OCI-LY1 (cell line): Measurements from ENCODE around the gene FGGY.

Experiments
- H2AFZ ChIP-seq: fragments of 200-600 bp; sonication (generic), shearing (Covaris generic); 2 replicates; pipeline ENCODE4 v1.6.0; 2014; ENCODE audit warnings: antibody characterized with exemption, mild to moderate bottlenecking, low read length
- H3F3A ChIP-seq: fragments of 200-600 bp; sonication (generic), shearing (Covaris generic); 2 replicates; pipeline ENCODE4 v1.6.0; 2014; ENCODE audit warnings: mild to moderate bottlenecking, antibody characterized with exemption, low read length, moderate library complexity; ENCODE audit not compliant: insufficient read depth
- H3K27ac ChIP-seq: fragments of 200-600 bp; sonication (generic); 2 replicates; pipeline ENCODE4 v1.5.1; 2014; ENCODE audit warnings: low read length, mixed run types, mild to moderate bottlenecking, low read depth; ENCODE audit not compliant: poor library complexity, severe bottlenecking
- H3K27me3 ChIP-seq: fragments of 200-600 bp; sonication (generic); 2 replicates; pipeline ENCODE4 v1.6.0; 2014; ENCODE audit warnings: antibody characterized with exemption, mild to moderate bottlenecking, low read length, moderate library complexity; ENCODE audit not compliant: insufficient read depth
- H3K36me3 ChIP-seq: fragments of 200-600 bp; sonication (generic); 2 replicates; pipeline ENCODE4 v1.6.1; 2014; ENCODE audit warnings: mild to moderate bottlenecking, antibody characterized with exemption, low read length, moderate library complexity, mixed read lengths; ENCODE audit not compliant: insufficient read depth
- H3K4me1 ChIP-seq: fragments of 200-600 bp; sonication (generic); 2 replicates; pipeline ENCODE4 v1.5.1; 2014; ENCODE audit warnings: mild to moderate bottlenecking, low read length, moderate library complexity; ENCODE audit not compliant: insufficient read depth, severe bottlenecking
- H3K4me2 ChIP-seq: fragments of 200-600 bp; sonication (generic), shearing (Covaris generic); 2 replicates; pipeline ENCODE4 v1.6.1; 2014; ENCODE audit warnings: low read length
- H3K4me3 ChIP-seq: fragments of 200-600 bp; sonication (generic); 2 replicates; pipeline ENCODE4 v1.5.1; 2014; ENCODE audit warnings: low read length, low read depth, mild to moderate bottlenecking, mixed read lengths; ENCODE audit not compliant: poor library complexity, severe bottlenecking
- H3K79me2 ChIP-seq: fragments of 200-600 bp; shearing (Covaris generic); 2 replicates; pipeline ENCODE4 v1.6.1; 2016; ENCODE audit warnings: mixed run types, low read length, mixed read lengths; ENCODE audit not compliant: insufficient read depth
- H3K9ac ChIP-seq: fragments of 200-600 bp; sonication (generic), shearing (Covaris generic); 2 replicates; pipeline ENCODE4 v1.6.1; 2014; ENCODE audit warnings: mild to moderate bottlenecking, low read length, mixed read lengths
- H3K9me2 ChIP-seq: fragments of 200-600 bp; sonication (generic), shearing (Covaris generic); 2 replicates; pipeline ENCODE4 v1.6.1; 2014; ENCODE audit warnings: low read depth, mild to moderate bottlenecking, low read length, mixed read lengths
- H3K9me3 ChIP-seq: fragments of 200-600 bp; shearing (Covaris generic); 2 replicates; pipeline ENCODE4 v1.6.1; 2014; ENCODE audit warnings: low read length, mixed read lengths
- H4K20me1 ChIP-seq: fragments of 200-600 bp; sonication (generic), shearing (Covaris generic); 2 replicates; pipeline ENCODE4 v1.6.0; 2016; ENCODE audit warnings: mild to moderate bottlenecking, low read length; ENCODE audit not compliant: insufficient read depth
- CTCF ChIP-seq: fragments of 200-600 bp; sonication (generic), shearing (Covaris generic); IDR thresholded peaks from 2 replicates; pipeline ENCODE4 v1.5.1; 2017; ENCODE audit warnings: mild to moderate bottlenecking, antibody characterized with exemption, low read length, moderate library complexity, mixed read lengths
- EZH2 ChIP-seq: fragments of 200-600 bp; sonication (generic), shearing (Covaris generic); IDR thresholded peaks from 2 replicates; pipeline ENCODE4 v1.8.0; 2017; ENCODE audit warnings: borderline replicate concordance, mixed run types, mild to moderate bottlenecking, antibody characterized with exemption, low read length, moderate library complexity, mixed read lengths

The FGGY gene

GRCh38 chr1:59452026-59452425, 155.1 kb downstream of the FGGY start:
- Histone ChIP-seq H3K36me3 (no peaks in the 10 kb centered on the region), H3K79me2 (no peaks in the 10 kb centered on the region), H3K9me3 (no peaks in the 10 kb centered on the region), H2AFZ (no peak overlapping the region), H3K27me3 (no peaks in the 10 kb centered on the region), H3F3A (no peaks in the 10 kb centered on the region), H3K9ac (no peak overlapping the region), H3K4me3 (no peak overlapping the region), H3K27ac (no peak overlapping the region), H3K4me2 (no peak overlapping the region), H4K20me1 (no peaks in the 10 kb centered on the region), H3K4me1 (no peaks in the 10 kb centered on the region), H3K9me2 (no peaks in the 10 kb centered on the region)
- no peak for TF ChIP-seq EZH2

GRCh38 chr1:59452559-59452958, 155.7 kb downstream of the FGGY start:
- H3K36me3 ChIP-seq, result no peaks in the 10 kb centered on the region
- no peaks in the 10 kb centered on the region for H3K9me3 ChIP-seq
- H3F3A ChIP-seq, result no peaks in the 10 kb centered on the region
- no peaks in the 10 kb centered on the region for H3K9me2 ChIP-seq
- TF ChIP-seq CTCF (no peak), EZH2 (no peak)
- no peak overlapping the region for H3K27ac ChIP-seq
- no peak overlapping the region for H2AFZ ChIP-seq
- no peak overlapping the region for H3K9ac ChIP-seq
- no peak overlapping the region for H3K4me2 ChIP-seq
- no peak overlapping the region for H3K4me3 ChIP-seq
- H4K20me1 ChIP-seq, result no peaks in the 10 kb centered on the region
- no peaks in the 10 kb centered on the region for H3K27me3 ChIP-seq
- H3K79me2 ChIP-seq, result no peaks in the 10 kb centered on the region
- H3K4me1 ChIP-seq, result no peaks in the 10 kb centered on the region

GRCh38 chr1:59453297-59453968, 156.5 kb downstream of the FGGY start:
- H3F3A ChIP-seq, result no peaks in the 10 kb centered on the region
- H3K4me2 ChIP-seq, result no peak overlapping the region
- no peaks in the 10 kb centered on the region for H3K9me3 ChIP-seq
- no peak overlapping the region for H3K27ac ChIP-seq
- no peak overlapping the region for H2AFZ ChIP-seq
- no peaks in the 10 kb centered on the region for H3K27me3 ChIP-seq
- H3K9ac ChIP-seq, result no peak overlapping the region
- H3K4me3 ChIP-seq, result no peak overlapping the region
- TF ChIP-seq EZH2, result no peak
- TF ChIP-seq CTCF, result no peak
- no peaks in the 10 kb centered on the region for H3K79me2 ChIP-seq
- H3K9me2 ChIP-seq, result no peaks in the 10 kb centered on the region
- H3K36me3 ChIP-seq, result no peaks in the 10 kb centered on the region
- H3K4me1 ChIP-seq, result no peaks in the 10 kb centered on the region
- H4K20me1 ChIP-seq, result no peaks in the 10 kb centered on the region

- Histone ChIP-seq H4K20me1 (no peaks in the 10 kb centered on the region), H3K4me1 (no peaks in the 10 kb centered on the region), H3K4me3 (no peak overlapping the region), H3K79me2 (no peaks in the 10 kb centered on the region), H3F3A (no peaks in the 10 kb centered on the region), H3K9me2 (no peaks in the 10 kb centered on the region), H2AFZ (no peak overlapping the region), H3K9me3 (no peaks in the 10 kb centered on the region), H3K27me3 (no peaks in the 10 kb centered on the region), H3K27ac (no peak overlapping the region), H3K36me3 (no peaks in the 10 kb centered on the region), H3K9ac (no peak overlapping the region), H3K4me2 (no peak overlapping the region)
- TF ChIP-seq CTCF (no peak), EZH2 (no peak)
These were observed 158.3 kb downstream of the FGGY start for GRCh38 chr1:59455206-59455605.
